ENCODE results near the gene HOXD8.

Gene HOXD8

DNA sequence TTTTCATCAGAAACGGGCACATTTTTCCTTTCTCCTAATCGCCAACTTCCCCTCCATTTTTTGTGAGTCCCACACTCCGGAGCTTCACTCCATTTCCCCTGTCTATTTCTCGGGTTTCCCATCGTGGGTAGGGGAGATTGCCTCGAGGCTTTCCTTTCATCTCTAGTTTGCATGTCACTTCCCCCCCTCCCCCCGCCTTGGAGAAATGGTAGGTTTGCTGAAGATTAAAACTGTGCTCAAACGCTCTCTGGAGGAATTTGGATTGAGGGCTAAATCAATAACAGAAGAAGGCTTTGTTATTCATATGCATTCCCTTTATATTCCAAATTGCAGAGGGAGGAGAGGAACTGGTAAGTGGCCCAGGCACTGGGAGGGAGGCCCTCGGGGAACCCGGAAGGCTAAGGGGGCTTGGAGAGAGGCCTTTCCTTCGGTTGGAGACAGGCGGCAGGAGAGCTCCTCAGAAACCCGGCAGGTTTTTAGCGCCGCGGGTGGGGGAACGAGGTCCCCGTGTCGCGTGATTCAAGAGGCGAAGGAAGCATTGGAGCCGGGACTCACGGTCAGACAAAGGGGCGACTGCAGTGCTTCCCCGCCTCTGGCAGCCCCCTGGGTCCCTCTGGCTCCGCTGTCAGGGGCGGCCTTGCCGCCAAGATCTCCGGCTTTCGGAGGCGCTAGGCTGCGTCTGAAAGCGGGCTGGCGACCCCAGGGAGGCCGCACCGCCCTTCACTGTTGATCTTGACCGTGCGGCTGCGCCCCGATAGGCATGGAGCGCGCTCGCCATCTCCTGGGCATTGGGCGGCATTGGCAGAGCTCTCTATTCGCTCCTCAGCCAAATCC is 32.3 kb upstream of the HOXD8 start:
- Histone ChIP-seq H3K23ac (ENCODE audit: low read depth, low read length, poor library complexity) (peak overlapping the region; percentile 46), H3K4me1 (ENCODE audit: control insufficient read depth in 2 of 2, insufficient read depth in 1 of 2, low read depth in 1 of 2, low read length in 2 of 2) (peaks cover 2 to 3% of the 10 kb centered on the region in 2 donors), H3K4me2 (ENCODE audit: insufficient read depth, low read length, poor library complexity, severe bottlenecking) (no peak overlapping the region), H3K4ac (ENCODE audit: low read length) (no peak overlapping the region), H2BK5ac (ENCODE audit: low read length) (no peak overlapping the region), H2BK12ac (ENCODE audit: low read length) (no peak overlapping the region), H3K27me3 (ENCODE audit: control insufficient read depth in 3 of 3, insufficient read depth in 3 of 3, low read depth in 1 of 3, low read length in 3 of 3) (peaks cover 69 to 97% (median 92%) of the 10 kb centered on the region in 3 experiments), H3K4me3 (ENCODE audit: low read length in 2 of 2) (peak overlapping the region in 1 of 2 donors; percentile 10), H3K9me3 (replicated peaks in 1 of 2; ENCODE audit: control insufficient read depth in 2 of 2, insufficient read depth in 1 of 2, low read depth in 1 of 2, low read length in 2 of 2) (peaks cover 7 to 11% of the 10 kb centered on the region in 2 donors), H2BK120ac (ENCODE audit: low read depth, low read length) (no peak overlapping the region), H4K91ac (ENCODE audit: low read depth, low read length, poor library complexity) (no peak overlapping the region), H3K14ac (ENCODE audit: low read length) (no peak overlapping the region), H3K18ac (ENCODE audit: low read length) (no peak overlapping the region), H2AFZ (ENCODE audit: low read length) (peak overlapping the region; percentile 84), H3K9ac (ENCODE audit: low read depth, low read length, poor library complexity) (no peak overlapping the region), H3K79me1 (ENCODE audit: low read depth, low read length) (no peaks in the 10 kb centered on the region), H2BK15ac (ENCODE audit: low read length) (no peak overlapping the region), H4K8ac (ENCODE audit: low read depth, low read length) (no peak overlapping the region), H3K27ac (replicated peaks; ENCODE audit: low read length) (no peak overlapping the region), H3K36me3 (replicated peaks in 1 of 2; ENCODE audit: control insufficient read depth in 2 of 2, insufficient read depth in 2 of 2, low read length in 2 of 2) (no peaks in the 10 kb centered on the region), H2AK5ac (ENCODE audit: low read depth, low read length) (no peak overlapping the region)
- WGBS, 2 donors (ENCODE audit: extremely low coverage in 2 of 2, insufficient read length in 2 of 2, insufficient replicate concordance in 1 of 2) = no CpG with 5 or more reads among the region's 45 CpGs
- no peak for DNase-seq (ENCODE audit: low spot score)

DNA sequence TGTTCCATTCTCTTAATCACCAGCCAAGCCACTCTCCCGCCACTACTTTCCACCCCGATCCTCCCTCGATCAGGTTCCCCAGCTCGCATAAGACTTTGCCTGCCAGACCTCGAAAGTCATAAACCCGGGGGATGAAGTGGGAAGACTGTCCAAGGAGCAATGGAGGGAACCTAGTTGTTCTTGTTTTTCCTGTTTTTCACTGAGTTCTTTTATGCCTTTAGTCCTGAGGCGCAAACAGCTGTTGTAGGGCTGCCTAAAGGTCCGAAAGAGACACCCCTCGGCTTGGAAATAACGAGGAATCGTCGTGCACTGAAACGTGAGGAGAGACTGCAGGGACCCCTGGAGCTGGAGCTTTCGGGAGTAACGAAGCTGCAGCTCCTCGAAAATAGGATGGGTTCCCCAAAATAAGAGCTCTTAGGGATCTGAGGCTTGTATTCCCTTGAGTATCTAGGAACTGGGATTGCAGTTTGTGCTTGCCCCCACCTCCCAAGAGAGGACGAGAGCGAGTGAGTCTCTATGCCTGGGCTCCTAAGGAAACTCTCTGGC is 31.6 kb upstream of the HOXD8 start:
- Histone ChIP-seq H3K79me1 (ENCODE audit: low read depth, low read length) (no peaks in the 10 kb centered on the region), H3K27ac (replicated peaks; ENCODE audit: low read length) (no peak overlapping the region)

DNA sequence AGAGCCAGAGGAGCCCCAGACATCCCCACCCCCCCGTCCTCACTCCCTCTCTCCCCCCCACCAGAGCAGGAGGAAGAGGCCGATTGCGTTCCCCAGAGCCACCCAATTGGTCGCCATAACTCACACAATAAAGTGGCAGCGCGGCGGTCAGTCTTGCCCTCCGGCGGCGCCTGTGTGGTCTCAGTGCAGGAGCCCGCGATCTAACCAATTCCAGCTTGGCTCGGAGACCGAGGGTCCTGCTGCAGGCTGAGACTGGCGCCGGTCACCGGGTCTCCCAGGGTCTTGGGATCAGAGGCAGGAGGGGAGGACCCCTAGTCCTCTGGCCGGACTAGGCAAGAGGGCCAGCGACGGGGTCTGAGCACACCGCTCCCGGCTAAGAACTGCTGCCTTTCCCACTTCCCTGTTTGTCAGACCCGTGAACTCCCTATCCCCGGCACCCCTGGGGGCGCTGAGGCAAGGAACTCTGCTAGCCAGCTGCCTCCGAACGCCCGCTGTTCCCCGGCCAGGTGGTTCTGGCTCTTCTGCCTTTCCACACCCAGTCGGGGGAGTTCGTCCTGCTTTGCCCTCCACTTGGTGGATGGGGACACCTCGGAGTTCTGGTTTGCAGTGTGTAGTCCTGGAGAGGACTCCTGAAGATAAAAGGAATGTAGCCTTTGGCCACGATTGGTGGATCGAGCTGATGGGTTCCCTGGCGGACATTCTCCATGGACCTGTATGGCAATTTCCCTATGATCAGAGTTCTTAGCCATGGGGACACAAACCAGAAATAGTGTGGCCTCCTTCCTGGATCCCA is 30.9 kb upstream of the HOXD8 start:
- Histone ChIP-seq H4K8ac (ENCODE audit: low read depth, low read length) (no peak overlapping the region), H3K27me3 (ENCODE audit: control insufficient read depth in 3 of 3, insufficient read depth in 3 of 3, low read depth in 1 of 3, low read length in 3 of 3) (peaks cover 66 to 100% (median 93%) of the 10 kb centered on the region in 3 experiments), H4K91ac (ENCODE audit: low read depth, low read length, poor library complexity) (no peak overlapping the region), H2AFZ (ENCODE audit: low read length) (peak overlapping the region; percentile 7), H3K27ac (replicated peaks; ENCODE audit: low read length) (no peak overlapping the region), H2BK15ac (ENCODE audit: low read length) (no peak overlapping the region), H3K4me1 (ENCODE audit: control insufficient read depth in 2 of 2, insufficient read depth in 1 of 2, low read depth in 1 of 2, low read length in 2 of 2) (no peaks in the 10 kb centered on the region), H3K4me3 (ENCODE audit: low read length in 2 of 2) (no peak overlapping the region), H3K14ac (ENCODE audit: low read length) (no peak overlapping the region), H2BK12ac (ENCODE audit: low read length) (no peak overlapping the region), H3K9ac (ENCODE audit: low read depth, low read length, poor library complexity) (no peak overlapping the region), H2BK120ac (ENCODE audit: low read depth, low read length) (no peak overlapping the region), H3K23ac (ENCODE audit: low read depth, low read length, poor library complexity) (no peak overlapping the region), H3K4me2 (ENCODE audit: insufficient read depth, low read length, poor library complexity, severe bottlenecking) (no peak overlapping the region), H2BK5ac (ENCODE audit: low read length) (no peak overlapping the region), H3K4ac (ENCODE audit: low read length) (no peak overlapping the region), H3K18ac (ENCODE audit: low read length) (no peak overlapping the region), H3K36me3 (replicated peaks in 1 of 2; ENCODE audit: control insufficient read depth in 2 of 2, insufficient read depth in 2 of 2, low read length in 2 of 2) (no peaks in the 10 kb centered on the region), H3K79me1 (ENCODE audit: low read depth, low read length) (no peaks in the 10 kb centered on the region), H3K9me3 (replicated peaks in 1 of 2; ENCODE audit: control insufficient read depth in 2 of 2, insufficient read depth in 1 of 2, low read depth in 1 of 2, low read length in 2 of 2) (peaks cover 7 to 8% of the 10 kb centered on the region in 2 donors), H2AK5ac (ENCODE audit: low read depth, low read length) (no peak overlapping the region)
- DNase-seq (ENCODE audit: low spot score) = no peak
- no CpG with 5 or more reads among the region's 35 CpGs for WGBS, 2 donors (ENCODE audit: extremely low coverage in 2 of 2, insufficient read length in 2 of 2, insufficient replicate concordance in 1 of 2)

More for the DNA sequence above, 31.6 kb upstream of the HOXD8 start:
- no peak for DNase-seq (ENCODE audit: low spot score)
- Histone ChIP-seq H4K8ac (ENCODE audit: low read depth, low read length) (no peak overlapping the region), H3K4me2 (ENCODE audit: insufficient read depth, low read length, poor library complexity, severe bottlenecking) (no peak overlapping the region), H2AFZ (ENCODE audit: low read length) (peak overlapping the region; percentile 7), H3K14ac (ENCODE audit: low read length) (no peak overlapping the region), H3K4me3 (ENCODE audit: low read length in 2 of 2) (no peak overlapping the region), H3K36me3 (replicated peaks in 1 of 2; ENCODE audit: control insufficient read depth in 2 of 2, insufficient read depth in 2 of 2, low read length in 2 of 2) (no peaks in the 10 kb centered on the region), H3K18ac (ENCODE audit: low read length) (no peak overlapping the region), H3K9me3 (replicated peaks in 1 of 2; ENCODE audit: control insufficient read depth in 2 of 2, insufficient read depth in 1 of 2, low read depth in 1 of 2, low read length in 2 of 2) (peaks cover 7 to 11% of the 10 kb centered on the region in 2 donors), H3K27me3 (ENCODE audit: control insufficient read depth in 3 of 3, insufficient read depth in 3 of 3, low read depth in 1 of 3, low read length in 3 of 3) (peaks cover 69 to 100% (median 93%) of the 10 kb centered on the region in 3 experiments), H2BK120ac (ENCODE audit: low read depth, low read length) (no peak overlapping the region), H3K4me1 (ENCODE audit: control insufficient read depth in 2 of 2, insufficient read depth in 1 of 2, low read depth in 1 of 2, low read length in 2 of 2) (peaks cover 2 to 3% of the 10 kb centered on the region in 2 donors), H3K23ac (ENCODE audit: low read depth, low read length, poor library complexity) (peak overlapping the region; percentile 46), H3K9ac (ENCODE audit: low read depth, low read length, poor library complexity) (no peak overlapping the region), H2AK5ac (ENCODE audit: low read depth, low read length) (no peak overlapping the region), H2BK5ac (ENCODE audit: low read length) (no peak overlapping the region), H2BK12ac (ENCODE audit: low read length) (no peak overlapping the region), H2BK15ac (ENCODE audit: low read length) (no peak overlapping the region), H3K4ac (ENCODE audit: low read length) (no peak overlapping the region), H4K91ac (ENCODE audit: low read depth, low read length, poor library complexity) (no peak overlapping the region)
- WGBS, 2 donors (ENCODE audit: extremely low coverage in 2 of 2, insufficient read length in 2 of 2, insufficient replicate concordance in 1 of 2) = no CpG with 5 or more reads among the region's 18 CpGs

Data from neuronal stem cell (in vitro differentiated cells).